H9 (cell line): ENCODE results near the gene BCAS4. TPM values are rescaled to one million over a fixed set of nuclear protein-coding genes. Genes with fewer than 3 reads are reported as not detected.

Experiments used
- DNase-seq: peaks from one replicate; pipeline ENCODE4 v3.0.0-alpha.2; 2017
- H2AFZ ChIP-seq: one replicate; pipeline ENCODE4 v1.6.1; 2013; ENCODE audit warnings: mild to moderate bottlenecking, low read length, control low read depth, moderate library complexity
- H2AK5ac ChIP-seq: 2 replicates; pipeline ENCODE4 v1.6.1; 2013; ENCODE audit warnings: low read length, control low read depth, mixed read lengths; ENCODE audit not compliant: insufficient read length
- H2BK120ac ChIP-seq: one replicate; pipeline ENCODE4 v1.6.1; 2013; ENCODE audit warnings: low read depth, mild to moderate bottlenecking, low read length, control low read depth, inconsistent platforms; ENCODE audit not compliant: poor library complexity, severe bottlenecking
- H2BK12ac ChIP-seq: 2 replicates; pipeline ENCODE4 v1.6.1; 2013; ENCODE audit warnings: low read length, control low read depth, mixed read lengths, low read depth; ENCODE audit not compliant: insufficient read length
- H2BK15ac ChIP-seq: 2 replicates; pipeline ENCODE4 v1.6.1; 2013; ENCODE audit warnings: low read depth, low read length, control low read depth
- H2BK20ac ChIP-seq: one replicate; pipeline ENCODE4 v1.6.1; 2013; ENCODE audit warnings: low read depth, mild to moderate bottlenecking, low read length, control low read depth, inconsistent platforms; ENCODE audit not compliant: poor library complexity, severe bottlenecking
- H2BK5ac ChIP-seq: 2 replicates; pipeline ENCODE4 v1.6.1; 2013; ENCODE audit warnings: low read length, control low read depth, mixed read lengths; ENCODE audit not compliant: insufficient read length
- H3K14ac ChIP-seq: 2 replicates; pipeline ENCODE4 v1.6.1; 2013; ENCODE audit warnings: low read length, control low read depth; ENCODE audit not compliant: insufficient read depth
- H3K18ac ChIP-seq: 2 replicates; pipeline ENCODE4 v1.6.1; 2013; ENCODE audit warnings: low read depth, mild to moderate bottlenecking, mixed read lengths, low read length, control low read depth; ENCODE audit not compliant: insufficient read length
- H3K23ac ChIP-seq: 2 replicates; pipeline ENCODE4 v1.6.1; 2013; ENCODE audit warnings: low read length, control low read depth, mixed read lengths, low read depth; ENCODE audit not compliant: insufficient read length
- H3K23me2 ChIP-seq: 2 replicates; pipeline ENCODE4 v1.6.1; 2013; ENCODE audit warnings: low read depth, mild to moderate bottlenecking, mixed read lengths, low read length, control low read depth; ENCODE audit not compliant: insufficient read length, poor library complexity, severe bottlenecking
- H3K27ac ChIP-seq: 2 replicates; pipeline ENCODE4 v1.5.1; 2013; ENCODE audit warnings: low read length, control low read depth, mixed read lengths, low read depth; ENCODE audit not compliant: insufficient read length
- H3K27me3 ChIP-seq: 2 replicates; pipeline ENCODE4 v1.6.1; 2013; ENCODE audit warnings: low read length, control low read depth, inconsistent platforms; ENCODE audit not compliant: insufficient read depth
- H3K4ac ChIP-seq: 2 replicates; pipeline ENCODE4 v1.6.1; 2013; ENCODE audit warnings: low read depth, mild to moderate bottlenecking, control low read depth, inconsistent platforms, low read length, moderate library complexity
- H3K4me1 ChIP-seq: 2 replicates; pipeline ENCODE4 v1.6.1; 2013; ENCODE audit warnings: low read length, control low read depth, inconsistent platforms; ENCODE audit not compliant: insufficient read depth
- H3K4me2 ChIP-seq: 2 replicates; pipeline ENCODE4 v1.6.1; 2013; ENCODE audit warnings: low read length, control low read depth, mixed read lengths; ENCODE audit not compliant: insufficient read length, insufficient read depth
- H3K56ac ChIP-seq: 2 replicates; pipeline ENCODE4 v1.6.1; 2013; ENCODE audit warnings: low read depth, mild to moderate bottlenecking, mixed read lengths, low read length, control low read depth; ENCODE audit not compliant: insufficient read length
- H3K79me1 ChIP-seq: 2 replicates; pipeline ENCODE4 v1.6.1; 2013; ENCODE audit warnings: low read depth, mild to moderate bottlenecking, moderate library complexity, low read length, control low read depth, inconsistent platforms; ENCODE audit not compliant: insufficient read depth, poor library complexity, severe bottlenecking
- H3K79me2 ChIP-seq: 2 replicates; pipeline ENCODE4 v1.6.1; 2013; ENCODE audit warnings: low read length, control low read depth, inconsistent platforms; ENCODE audit not compliant: insufficient read depth
- H3K9ac ChIP-seq: 2 replicates; pipeline ENCODE4 v1.6.1; 2013; ENCODE audit warnings: low read length, control low read depth, mixed read lengths; ENCODE audit not compliant: insufficient read length; ENCODE audit errors: extremely low read depth
- H3K9me3 ChIP-seq: one replicate; pipeline ENCODE4 v1.6.1; 2013; ENCODE audit warnings: low read depth, low read length, inconsistent platforms; ENCODE audit not compliant: control insufficient read depth
- H3T11ph ChIP-seq: one replicate; pipeline ENCODE4 v1.6.1; 2013; ENCODE audit warnings: mild to moderate bottlenecking, low read length, control low read depth, inconsistent platforms
- H4K20me1 ChIP-seq: one replicate; pipeline ENCODE4 v1.6.1; 2013; ENCODE audit not compliant: control insufficient read depth, insufficient read length, insufficient read depth
- H4K5ac ChIP-seq: 2 replicates; pipeline ENCODE4 v1.6.1; 2013; ENCODE audit warnings: low read depth, mild to moderate bottlenecking, mixed read lengths, low read length, control low read depth; ENCODE audit not compliant: insufficient read length
- H4K8ac ChIP-seq: replicated peaks from 2 replicates; pipeline ENCODE4 v1.6.1; 2013; ENCODE audit warnings: low read length, control low read depth, mixed read lengths, low read depth; ENCODE audit not compliant: insufficient read length
- H4K91ac ChIP-seq: 2 replicates; pipeline ENCODE4 v1.6.1; 2013; ENCODE audit warnings: low read depth, mild to moderate bottlenecking, moderate library complexity, mixed read lengths, low read length, control low read depth; ENCODE audit not compliant: insufficient read length
- H3K27ac Mint-ChIP-seq, 3 experiments: 2 replicates in 2 of 3; 3 replicates in 1 of 3; pipeline ENCODE4 v1.8.0; 2020 to 2021; ENCODE audit warnings: mixed read lengths in 3 of 3, mild to moderate bottlenecking in 1 of 3, moderate library complexity in 1 of 3
- H3K27me3 Mint-ChIP-seq: 2 replicates; pipeline ENCODE4 v1.8.0; 2021; ENCODE audit warnings: low read depth, mild to moderate bottlenecking, moderate library complexity, mixed read lengths
- H3K36me3 Mint-ChIP-seq, 3 experiments: 2 replicates in 2 of 3; 3 replicates in 1 of 3; pipeline ENCODE4 v1.8.0; 2020 to 2021; ENCODE audit warnings: low read depth in 3 of 3, mixed read lengths in 3 of 3; ENCODE audit not compliant: insufficient read depth in 1 of 3
- H3K4me1 Mint-ChIP-seq, 2 experiments: 2 replicates each; pipeline ENCODE4 v1.8.0; 2020; ENCODE audit warnings: mixed read lengths in 2 of 2
- H3K4me3 Mint-ChIP-seq, 2 experiments: 2 replicates in 1 of 2; 3 replicates in 1 of 2; pipeline ENCODE4 v1.8.0; 2020 to 2021; ENCODE audit warnings: mild to moderate bottlenecking in 2 of 2, mixed read lengths in 2 of 2, moderate library complexity in 1 of 2
- H3K9me3 Mint-ChIP-seq, 2 experiments: 2 replicates in 1 of 2; 3 replicates in 1 of 2; pipeline ENCODE4 v1.8.0; 2020; ENCODE audit warnings: mild to moderate bottlenecking in 2 of 2, mixed read lengths in 2 of 2, moderate library complexity in 1 of 2
- WGBS: extraction: QIAGEN DNeasy Blood & Tissue Kit; methylation state at CpG from one replicate; pipeline ENCODE4 v1.1.7; 2013; ENCODE audit warnings: missing lambda C conversion rate, low lambda C conversion rate, mixed read lengths; ENCODE audit not compliant: insufficient read length; ENCODE audit errors: extremely low coverage; 5-methylcytosine and 5-hydroxymethylcytosine counted together
- total RNA-seq: library from RNA; stranded (reverse); gene quantifications from 2 replicates; pipeline ENCODE4 v1.2.1, GENCODE V29; 2021
- TF ChIP-seq, protein P1 (sequence below): fragments of 200-600 bp; sonication (generic); conservative IDR thresholded peaks from 3 replicates; pipeline ENCODE4 v1.8.0; 2021; ENCODE audit warnings: antibody characterized with exemption, mild to moderate bottlenecking

BCAS4 gene
- total RNA-seq, 1 experiment from 2014 or later, result 16.9 TPM

GRCh38 chr20:50828363-50829136 is 33.7 kb downstream of the BCAS4 start:
- no peak overlapping the region for H2BK120ac ChIP-seq
- H3K4me1 Mint-ChIP-seq, result peaks cover 6 to 8% of the 10 kb centered on the region in 2 experiments
- no peak overlapping the region for H2BK12ac ChIP-seq
- H2BK5ac ChIP-seq, result no peak overlapping the region
- no peaks in the 10 kb centered on the region for H3K9me3 ChIP-seq
- peak overlapping the region in 2 of 3 experiments; percentile 37 to 90; a peak in 3 of 7 replicates for H3K27ac Mint-ChIP-seq
- no peak overlapping the region for H3K9ac ChIP-seq
- no peaks in the 10 kb centered on the region for H3K23me2 ChIP-seq
- no peak overlapping the region for H3K4ac ChIP-seq
- no peak overlapping the region for H2AFZ ChIP-seq
- no peak overlapping the region for H3K14ac ChIP-seq
- H3K9me3 Mint-ChIP-seq, result no peaks in the 10 kb centered on the region
- H3K79me2 ChIP-seq, result no peaks in the 10 kb centered on the region
- peaks cover 3 to 26% (median 10%) of the 10 kb centered on the region in 3 experiments; a peak in 6 of 7 replicates for H3K36me3 Mint-ChIP-seq
- H4K5ac ChIP-seq, result no peak overlapping the region
- H3K4me1 ChIP-seq, result no peaks in the 10 kb centered on the region
- no peaks in the 10 kb centered on the region for H3K27me3 Mint-ChIP-seq
- H3K27ac ChIP-seq, result no peak overlapping the region
- no CpG with 5 or more reads among the region's 13 CpGs for WGBS
- H3K4me2 ChIP-seq, result no peak overlapping the region
- H3K4me3 Mint-ChIP-seq, result no peak overlapping the region
- H2AK5ac ChIP-seq, result no peak overlapping the region
- H4K20me1 ChIP-seq, result no peaks in the 10 kb centered on the region
- no peak overlapping the region for H2BK20ac ChIP-seq
- DNase-seq, result no peak
- no peak overlapping the region for H4K91ac ChIP-seq
- H3K56ac ChIP-seq, result no peak overlapping the region
- no peaks in the 10 kb centered on the region for H3K79me1 ChIP-seq
- no peaks in the 10 kb centered on the region for H3K27me3 ChIP-seq
- no peak overlapping the region for H3T11ph ChIP-seq
- H4K8ac ChIP-seq, result no peak overlapping the region
- no peak overlapping the region for H3K23ac ChIP-seq
- TF ChIP-seq, protein P1, sequence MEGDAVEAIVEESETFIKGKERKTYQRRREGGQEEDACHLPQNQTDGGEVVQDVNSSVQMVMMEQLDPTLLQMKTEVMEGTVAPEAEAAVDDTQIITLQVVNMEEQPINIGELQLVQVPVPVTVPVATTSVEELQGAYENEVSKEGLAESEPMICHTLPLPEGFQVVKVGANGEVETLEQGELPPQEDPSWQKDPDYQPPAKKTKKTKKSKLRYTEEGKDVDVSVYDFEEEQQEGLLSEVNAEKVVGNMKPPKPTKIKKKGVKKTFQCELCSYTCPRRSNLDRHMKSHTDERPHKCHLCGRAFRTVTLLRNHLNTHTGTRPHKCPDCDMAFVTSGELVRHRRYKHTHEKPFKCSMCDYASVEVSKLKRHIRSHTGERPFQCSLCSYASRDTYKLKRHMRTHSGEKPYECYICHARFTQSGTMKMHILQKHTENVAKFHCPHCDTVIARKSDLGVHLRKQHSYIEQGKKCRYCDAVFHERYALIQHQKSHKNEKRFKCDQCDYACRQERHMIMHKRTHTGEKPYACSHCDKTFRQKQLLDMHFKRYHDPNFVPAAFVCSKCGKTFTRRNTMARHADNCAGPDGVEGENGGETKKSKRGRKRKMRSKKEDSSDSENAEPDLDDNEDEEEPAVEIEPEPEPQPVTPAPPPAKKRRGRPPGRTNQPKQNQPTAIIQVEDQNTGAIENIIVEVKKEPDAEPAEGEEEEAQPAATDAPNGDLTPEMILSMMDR, result no peak
- no peak overlapping the region for H3K18ac ChIP-seq
- H2BK15ac ChIP-seq, result no peak overlapping the region
